ENCODE measurements around the gene ARMC12.

ARMC12 gene

GRCh38 chr6:35707714-35708407 is 29.0 kb upstream of the ARMC12 start:
- no peak overlapping the region for H3K27ac ChIP-seq (ENCODE audit: low read depth, low read length)
- H3K79me2 ChIP-seq (ENCODE audit: control insufficient read depth, low read length) = no peaks in the 10 kb centered on the region
- no peaks in the 10 kb centered on the region for H4K20me1 ChIP-seq (ENCODE audit: control insufficient read depth, insufficient read depth, low read depth, low read length)
- 0 out of 2 replicates have a peak, but pooled peaks cover 5% of the 10 kb centered on the region for H3F3A ChIP-seq (ENCODE audit: control insufficient read depth, insufficient read depth)
- H3K4me1 ChIP-seq (ENCODE audit: control insufficient read depth, low read length) = peaks cover 12% of the 10 kb centered on the region
- no peaks in the 10 kb centered on the region for H3K27me3 ChIP-seq (ENCODE audit: control insufficient read depth, low read length)
- no peaks in the 10 kb centered on the region for H3K36me3 ChIP-seq (ENCODE audit: control insufficient read depth, low read length)
- H3K9me3 ChIP-seq (ENCODE audit: control insufficient read depth, insufficient read depth, low read length) = peaks cover 4% of the 10 kb centered on the region; the same call in 1 of the 2 replicates
- no peak for TF ChIP-seq EZH2phosphoT487 (IDR thresholded peaks at IDR 0.05; ENCODE audit: borderline replicate concordance, low read length)
- TF ChIP-seq, protein P1, sequence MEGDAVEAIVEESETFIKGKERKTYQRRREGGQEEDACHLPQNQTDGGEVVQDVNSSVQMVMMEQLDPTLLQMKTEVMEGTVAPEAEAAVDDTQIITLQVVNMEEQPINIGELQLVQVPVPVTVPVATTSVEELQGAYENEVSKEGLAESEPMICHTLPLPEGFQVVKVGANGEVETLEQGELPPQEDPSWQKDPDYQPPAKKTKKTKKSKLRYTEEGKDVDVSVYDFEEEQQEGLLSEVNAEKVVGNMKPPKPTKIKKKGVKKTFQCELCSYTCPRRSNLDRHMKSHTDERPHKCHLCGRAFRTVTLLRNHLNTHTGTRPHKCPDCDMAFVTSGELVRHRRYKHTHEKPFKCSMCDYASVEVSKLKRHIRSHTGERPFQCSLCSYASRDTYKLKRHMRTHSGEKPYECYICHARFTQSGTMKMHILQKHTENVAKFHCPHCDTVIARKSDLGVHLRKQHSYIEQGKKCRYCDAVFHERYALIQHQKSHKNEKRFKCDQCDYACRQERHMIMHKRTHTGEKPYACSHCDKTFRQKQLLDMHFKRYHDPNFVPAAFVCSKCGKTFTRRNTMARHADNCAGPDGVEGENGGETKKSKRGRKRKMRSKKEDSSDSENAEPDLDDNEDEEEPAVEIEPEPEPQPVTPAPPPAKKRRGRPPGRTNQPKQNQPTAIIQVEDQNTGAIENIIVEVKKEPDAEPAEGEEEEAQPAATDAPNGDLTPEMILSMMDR (IDR thresholded peaks at IDR 0.05; ENCODE audit: low read depth, low read length, poor library complexity, severe bottlenecking) = no peak
- H3K4me3 ChIP-seq (ENCODE audit: low read length) = no peak overlapping the region
- no peaks in the 10 kb centered on the region for H3K9me2 ChIP-seq (replicated peaks; ENCODE audit: control insufficient read depth, low read length)
- H3K4me2 ChIP-seq (ENCODE audit: low read length) = no peak overlapping the region

GRCh38 chr6:35708585-35708984 is 28.2 kb upstream of the ARMC12 start:
- peaks cover 19% of the 10 kb centered on the region for H3K4me1 ChIP-seq (ENCODE audit: control insufficient read depth, low read length)
- peaks cover 3% of the 10 kb centered on the region; the same call in 1 of the 2 replicates for H3K9me3 ChIP-seq (ENCODE audit: control insufficient read depth, insufficient read depth, low read length)
- no peak overlapping the region for H3K27ac ChIP-seq (ENCODE audit: low read depth, low read length)
- H3K4me3 ChIP-seq (ENCODE audit: low read length) = no peak overlapping the region
- no peaks in the 10 kb centered on the region for H3K27me3 ChIP-seq (ENCODE audit: control insufficient read depth, low read length)
- no peak for TF ChIP-seq EZH2phosphoT487 (IDR thresholded peaks at IDR 0.05; ENCODE audit: borderline replicate concordance, low read length)
- TF ChIP-seq, protein P1 (IDR thresholded peaks at IDR 0.05; ENCODE audit: low read depth, low read length, poor library complexity, severe bottlenecking) = no peak
- no peaks in the 10 kb centered on the region for H3K79me2 ChIP-seq (ENCODE audit: control insufficient read depth, low read length)
- no peaks in the 10 kb centered on the region for H4K20me1 ChIP-seq (ENCODE audit: control insufficient read depth, insufficient read depth, low read depth, low read length)
- no peak overlapping the region for H3K4me2 ChIP-seq (ENCODE audit: low read length)
- no peaks in the 10 kb centered on the region for H3K36me3 ChIP-seq (ENCODE audit: control insufficient read depth, low read length)
- 0 out of 2 replicates have a peak, but pooled peaks cover 5% of the 10 kb centered on the region for H3F3A ChIP-seq (ENCODE audit: control insufficient read depth, insufficient read depth)
- H3K9me2 ChIP-seq (replicated peaks; ENCODE audit: control insufficient read depth, low read length) = no peaks in the 10 kb centered on the region

GRCh38 chr6:35710241-35710847 is 26.5 kb upstream of the ARMC12 start:
- Histone ChIP-seq H3K4me1 (ENCODE audit: control insufficient read depth, low read length) (peaks cover 20% of the 10 kb centered on the region), H3K36me3 (ENCODE audit: control insufficient read depth, low read length) (no peaks in the 10 kb centered on the region), H3K9me3 (ENCODE audit: control insufficient read depth, insufficient read depth, low read length) (no peaks in the 10 kb centered on the region), H3K4me3 (ENCODE audit: low read length) (no peak overlapping the region), H3K79me2 (ENCODE audit: control insufficient read depth, low read length) (no peaks in the 10 kb centered on the region), H3K9me2 (replicated peaks; ENCODE audit: control insufficient read depth, low read length) (no peaks in the 10 kb centered on the region), H4K20me1 (ENCODE audit: control insufficient read depth, insufficient read depth, low read depth, low read length) (no peaks in the 10 kb centered on the region), H3K27ac (ENCODE audit: low read depth, low read length) (no peak overlapping the region), H3K4me2 (ENCODE audit: low read length) (no peak overlapping the region), H3F3A (ENCODE audit: control insufficient read depth, insufficient read depth) (0 out of 2 replicates have a peak, but pooled peaks cover 5% of the 10 kb centered on the region), H3K27me3 (ENCODE audit: control insufficient read depth, low read length) (no peaks in the 10 kb centered on the region)
- TF ChIP-seq, protein P1 (IDR thresholded peaks at IDR 0.05; ENCODE audit: low read depth, low read length, poor library complexity, severe bottlenecking) = no peak
- TF ChIP-seq EZH2phosphoT487 (IDR thresholded peaks at IDR 0.05; ENCODE audit: borderline replicate concordance, low read length) = no peak
